ENCODE results near the gene DMGDH. TPM values are rescaled to one million over a fixed set of nuclear protein-coding genes. Genes with fewer than 3 reads are reported as not detected.

Gene DMGDH
- total RNA-seq, 1 experiment from 2014 or later = not detected

DNA sequence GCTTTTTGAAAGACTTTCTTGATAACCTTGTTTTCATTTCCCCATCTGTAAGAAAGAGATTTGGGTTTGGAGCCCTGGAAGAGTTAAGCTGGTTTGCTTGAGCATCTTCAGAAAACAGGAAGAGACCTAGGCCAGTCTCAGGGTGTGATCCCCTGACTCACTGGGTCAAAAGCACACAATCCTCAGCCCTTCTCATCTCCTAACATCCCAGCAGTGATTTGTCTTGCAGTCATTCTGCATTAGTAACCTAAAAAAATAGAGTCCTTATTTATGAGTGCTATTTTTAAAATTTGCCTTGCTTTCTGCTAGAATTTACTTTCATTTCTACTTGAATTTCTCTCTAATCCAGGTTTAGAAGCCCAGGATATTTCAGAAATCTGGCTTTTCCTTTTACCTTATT lies 68.0 kb downstream of the DMGDH start:
- H3K4me2 ChIP-seq (ENCODE audit: insufficient read depth, insufficient read length, low read length) = no peak overlapping the region
- no peak overlapping the region for H3K27ac Mint-ChIP-seq

More for the DNA sequence above, 68.0 kb downstream of the DMGDH start:
- Histone ChIP-seq H4K8ac (replicated peaks; ENCODE audit: insufficient read length, low read depth, low read length) (no peak overlapping the region), H2AFZ (ENCODE audit: low read length) (no peak overlapping the region), H4K5ac (ENCODE audit: insufficient read length, low read depth, low read length) (no peak overlapping the region), H3K9ac (ENCODE audit: extremely low read depth, insufficient read length, low read length) (no peak overlapping the region), H2BK15ac (ENCODE audit: low read depth, low read length) (no peak overlapping the region), H3K23me2 (ENCODE audit: insufficient read length, low read depth, low read length, poor library complexity, severe bottlenecking) (no peaks in the 10 kb centered on the region), H3K14ac (ENCODE audit: insufficient read depth, low read length) (no peak overlapping the region), H2BK20ac (ENCODE audit: low read depth, low read length, poor library complexity, severe bottlenecking) (no peak overlapping the region), H3K79me1 (ENCODE audit: insufficient read depth, low read depth, low read length, poor library complexity, severe bottlenecking) (no peaks in the 10 kb centered on the region), H2BK120ac (ENCODE audit: low read depth, low read length, poor library complexity, severe bottlenecking) (no peak overlapping the region), H2BK5ac (ENCODE audit: insufficient read length, low read length) (no peak overlapping the region), H3K4ac (ENCODE audit: low read depth, low read length) (no peak overlapping the region), H3T11ph (ENCODE audit: low read length) (no peak overlapping the region), H3K27ac (ENCODE audit: insufficient read length, low read depth, low read length) (no peak overlapping the region), H4K91ac (ENCODE audit: insufficient read length, low read depth, low read length) (no peak overlapping the region), H2AK5ac (ENCODE audit: insufficient read length, low read length) (no peak overlapping the region), H3K4me1 (ENCODE audit: insufficient read depth, low read length) (no peaks in the 10 kb centered on the region), H3K56ac (ENCODE audit: insufficient read length, low read depth, low read length) (no peak overlapping the region), H3K23ac (ENCODE audit: insufficient read length, low read depth, low read length) (no peak overlapping the region), H3K27me3 (ENCODE audit: insufficient read depth, low read length) (no peaks in the 10 kb centered on the region), H3K9me3 (ENCODE audit: control insufficient read depth, low read depth, low read length) (no peaks in the 10 kb centered on the region), H4K20me1 (ENCODE audit: control insufficient read depth, insufficient read depth, insufficient read length) (no peaks in the 10 kb centered on the region), H3K79me2 (ENCODE audit: insufficient read depth, low read length) (no peaks in the 10 kb centered on the region), H2BK12ac (ENCODE audit: insufficient read length, low read depth, low read length) (no peak overlapping the region), H3K18ac (ENCODE audit: insufficient read length, low read depth, low read length) (no peak overlapping the region)
- Mint-ChIP-seq H3K4me3 (no peak overlapping the region), H3K27me3 (ENCODE audit: low read depth) (no peaks in the 10 kb centered on the region), H3K36me3 (ENCODE audit: insufficient read depth in 1 of 3, low read depth in 3 of 3) (no peaks in the 10 kb centered on the region), H3K9me3 (no peaks in the 10 kb centered on the region; a peak in 1 of 5 replicates), H3K4me1 (no peaks in the 10 kb centered on the region)
- DNase-seq = no peak
- TF ChIP-seq, protein P1, sequence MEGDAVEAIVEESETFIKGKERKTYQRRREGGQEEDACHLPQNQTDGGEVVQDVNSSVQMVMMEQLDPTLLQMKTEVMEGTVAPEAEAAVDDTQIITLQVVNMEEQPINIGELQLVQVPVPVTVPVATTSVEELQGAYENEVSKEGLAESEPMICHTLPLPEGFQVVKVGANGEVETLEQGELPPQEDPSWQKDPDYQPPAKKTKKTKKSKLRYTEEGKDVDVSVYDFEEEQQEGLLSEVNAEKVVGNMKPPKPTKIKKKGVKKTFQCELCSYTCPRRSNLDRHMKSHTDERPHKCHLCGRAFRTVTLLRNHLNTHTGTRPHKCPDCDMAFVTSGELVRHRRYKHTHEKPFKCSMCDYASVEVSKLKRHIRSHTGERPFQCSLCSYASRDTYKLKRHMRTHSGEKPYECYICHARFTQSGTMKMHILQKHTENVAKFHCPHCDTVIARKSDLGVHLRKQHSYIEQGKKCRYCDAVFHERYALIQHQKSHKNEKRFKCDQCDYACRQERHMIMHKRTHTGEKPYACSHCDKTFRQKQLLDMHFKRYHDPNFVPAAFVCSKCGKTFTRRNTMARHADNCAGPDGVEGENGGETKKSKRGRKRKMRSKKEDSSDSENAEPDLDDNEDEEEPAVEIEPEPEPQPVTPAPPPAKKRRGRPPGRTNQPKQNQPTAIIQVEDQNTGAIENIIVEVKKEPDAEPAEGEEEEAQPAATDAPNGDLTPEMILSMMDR (conservative IDR thresholded peaks at IDR 0.05) = no peak

All from H9 (cell line).